ENCODE data around the gene MBD3. TPM values are rescaled to one million over a fixed set of nuclear protein-coding genes. Genes with fewer than 3 reads are reported as not detected.

Gene MBD3
- total RNA-seq, 1 donor from 2014 or later = 75.3 TPM

GRCh38 chr19:1609103-1609396 lies 16.4 kb upstream of the MBD3 start:
- TF ChIP-seq CTCF (IDR thresholded peaks at IDR 0.05; ENCODE audit: insufficient read depth, low read length, severe bottlenecking) = no peak
- Histone ChIP-seq H3K4me3 (ENCODE audit: low read depth, low read length) (no peak overlapping the region), H3K27me3 (ENCODE audit: control insufficient read depth, insufficient read depth, low read length) (no peaks in the 10 kb centered on the region), H3K36me3 (ENCODE audit: control insufficient read depth, insufficient read depth, low read length) (peaks cover 20% of the 10 kb centered on the region)
- DNase-seq (ENCODE audit: low read depth) = no peak
- FAIRE-seq = no peak

GRCh38 chr19:1608359-1609102 lies 15.9 kb upstream of the MBD3 start:
- DNase-seq (ENCODE audit: low read depth) (no peak), FAIRE-seq (no peak)
- peaks cover 19% of the 10 kb centered on the region for H3K36me3 ChIP-seq (ENCODE audit: control insufficient read depth, insufficient read depth, low read length)
- no peaks in the 10 kb centered on the region for H3K27me3 ChIP-seq (ENCODE audit: control insufficient read depth, insufficient read depth, low read length)
- H3K4me3 ChIP-seq (ENCODE audit: low read depth, low read length) = no peak overlapping the region
- TF ChIP-seq CTCF (IDR thresholded peaks at IDR 0.05; ENCODE audit: insufficient read depth, low read length, severe bottlenecking) = no peak

GRCh38 chr19:1606138-1606651 lies 13.5 kb upstream of the MBD3 start:
- FAIRE-seq (no peak), DNase-seq (ENCODE audit: low read depth) (no peak)
- TF ChIP-seq CTCF (IDR thresholded peaks at IDR 0.05; ENCODE audit: insufficient read depth, low read length, severe bottlenecking) = no peak
- Histone ChIP-seq H3K27me3 (ENCODE audit: control insufficient read depth, insufficient read depth, low read length) (no peaks in the 10 kb centered on the region), H3K36me3 (ENCODE audit: control insufficient read depth, insufficient read depth, low read length) (peaks cover 8% of the 10 kb centered on the region), H3K4me3 (ENCODE audit: low read depth, low read length) (peak overlapping the region; percentile 97)

- TF ChIP-seq CTCF (IDR thresholded peaks at IDR 0.05; ENCODE audit: insufficient read depth, low read length, severe bottlenecking) = peak; percentile 73
- FAIRE-seq (peak; percentile 18), DNase-seq (ENCODE audit: low read depth) (peak; percentile 82)
- Histone ChIP-seq H3K36me3 (ENCODE audit: control insufficient read depth, insufficient read depth, low read length) (peaks cover 7% of the 10 kb centered on the region), H3K27me3 (ENCODE audit: control insufficient read depth, insufficient read depth, low read length) (no peaks in the 10 kb centered on the region), H3K4me3 (ENCODE audit: low read depth, low read length) (peak within 1 kb of the TSS; percentile 97)
Measured at GRCh38 chr19:1605236-1606137, 12.8 kb upstream of the MBD3 start, which contains the start of gene UQCR11. UQCR11 (minus strand) TSS chr19:1605462; CDS start chr19:1605409, 53 bp downstream.

GRCh38 chr19:1602091-1602707 lies 9.5 kb upstream of the MBD3 start:
- Histone ChIP-seq H3K27me3 (ENCODE audit: control insufficient read depth, insufficient read depth, low read length) (no peaks in the 10 kb centered on the region), H3K4me3 (ENCODE audit: low read depth, low read length) (no peak overlapping the region), H3K36me3 (ENCODE audit: control insufficient read depth, insufficient read depth, low read length) (peaks cover 16% of the 10 kb centered on the region)
- DNase-seq (ENCODE audit: low read depth) (no peak), FAIRE-seq (no peak)
- no peak for TF ChIP-seq CTCF (IDR thresholded peaks at IDR 0.05; ENCODE audit: insufficient read depth, low read length, severe bottlenecking)
